ENCODE data around the gene PDP2.

- TF ChIP-seq POLR2A (IDR thresholded peaks at IDR 0.05; ENCODE audit: low read depth, low read length): no peak
- no peak for TF ChIP-seq POLR2AphosphoS5 (IDR thresholded peaks at IDR 0.05; ENCODE audit: low read depth, low read length)
- no peak for TF ChIP-seq TAF1 (IDR thresholded peaks at IDR 0.05; ENCODE audit: borderline replicate concordance, low read depth, low read length)
Observed at GRCh38 chr16:66913711-66914110, 33.4 kb downstream of the PDP2 start.
